ENCODE results near the gene CNKSR3.

DNA sequence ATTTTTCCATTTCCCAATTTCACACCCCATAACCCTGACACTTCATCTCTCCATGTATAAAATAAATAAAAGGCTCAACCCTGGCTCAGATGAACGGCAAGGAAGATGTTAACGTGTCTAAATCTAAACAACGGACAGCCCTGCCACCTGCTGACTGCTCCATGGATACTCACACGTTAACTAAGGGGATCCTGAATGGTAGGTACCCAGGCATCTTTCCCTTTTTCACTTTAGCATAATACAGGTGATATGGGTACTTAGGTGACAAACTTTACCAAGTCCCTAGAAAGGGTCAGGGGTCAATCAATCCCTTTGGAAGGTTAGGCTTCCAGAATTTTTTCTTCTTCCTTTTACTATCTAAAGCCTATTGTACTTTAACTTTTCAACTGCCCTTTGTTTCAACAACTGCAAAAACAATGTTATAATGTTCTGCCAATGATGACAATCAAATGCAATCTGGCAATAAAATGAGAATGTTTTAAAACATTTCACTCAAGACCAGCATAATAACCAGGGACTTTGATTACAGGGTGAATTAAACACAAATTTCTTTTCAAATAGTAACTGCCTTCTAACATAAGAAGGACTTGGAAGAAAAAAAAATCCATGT, 101.5 kb downstream of the CNKSR3 start:
- TF ChIP-seq, protein P1, sequence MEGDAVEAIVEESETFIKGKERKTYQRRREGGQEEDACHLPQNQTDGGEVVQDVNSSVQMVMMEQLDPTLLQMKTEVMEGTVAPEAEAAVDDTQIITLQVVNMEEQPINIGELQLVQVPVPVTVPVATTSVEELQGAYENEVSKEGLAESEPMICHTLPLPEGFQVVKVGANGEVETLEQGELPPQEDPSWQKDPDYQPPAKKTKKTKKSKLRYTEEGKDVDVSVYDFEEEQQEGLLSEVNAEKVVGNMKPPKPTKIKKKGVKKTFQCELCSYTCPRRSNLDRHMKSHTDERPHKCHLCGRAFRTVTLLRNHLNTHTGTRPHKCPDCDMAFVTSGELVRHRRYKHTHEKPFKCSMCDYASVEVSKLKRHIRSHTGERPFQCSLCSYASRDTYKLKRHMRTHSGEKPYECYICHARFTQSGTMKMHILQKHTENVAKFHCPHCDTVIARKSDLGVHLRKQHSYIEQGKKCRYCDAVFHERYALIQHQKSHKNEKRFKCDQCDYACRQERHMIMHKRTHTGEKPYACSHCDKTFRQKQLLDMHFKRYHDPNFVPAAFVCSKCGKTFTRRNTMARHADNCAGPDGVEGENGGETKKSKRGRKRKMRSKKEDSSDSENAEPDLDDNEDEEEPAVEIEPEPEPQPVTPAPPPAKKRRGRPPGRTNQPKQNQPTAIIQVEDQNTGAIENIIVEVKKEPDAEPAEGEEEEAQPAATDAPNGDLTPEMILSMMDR (IDR thresholded peaks at IDR 0.05; ENCODE audit: borderline replicate concordance, extremely low read depth, low read length, poor library complexity, severe bottlenecking): peak; percentile 36
- no peak for TF ChIP-seq EZH2 (IDR thresholded peaks at IDR 0.05; ENCODE audit: borderline replicate concordance, low read depth, low read length, severe bottlenecking)

All from DND-41 (cell line).